ENCODE measurements around the gene LY6G5B.

The LY6G5B gene

GRCh38 chr6:31669676-31670075, at the start of gene LY6G5B:
Gene LY6G5B (plus strand): TSS chr6:31669976. CDS start chr6:31670951, 975 bp downstream.
- no peak for DNase-seq (ENCODE audit: extremely low read depth, low read depth)
- TF ChIP-seq CTCF (IDR thresholded peaks at IDR 0.05; ENCODE audit: low read depth, low read length, missing control alignments), result no peak
- no peak within 1 kb of the TSS for H3K4me3 ChIP-seq (replicated peaks; ENCODE audit: low read depth, low read length)

- TF ChIP-seq CTCF (IDR thresholded peaks at IDR 0.05; ENCODE audit: low read depth, low read length, missing control alignments), result no peak
- no peak for DNase-seq (ENCODE audit: extremely low read depth, low read depth)
- H3K4me3 ChIP-seq (replicated peaks; ENCODE audit: low read depth, low read length), result peak within 1 kb of the TSS; percentile 54
Measured at GRCh38 chr6:31620586-31621319, 49.0 kb upstream of the LY6G5B start, which contains the start of gene PRRC2A. Gene PRRC2A (plus strand): TSS chr6:31620715. CDS start chr6:31622790, 2,075 bp downstream.

DNA sequence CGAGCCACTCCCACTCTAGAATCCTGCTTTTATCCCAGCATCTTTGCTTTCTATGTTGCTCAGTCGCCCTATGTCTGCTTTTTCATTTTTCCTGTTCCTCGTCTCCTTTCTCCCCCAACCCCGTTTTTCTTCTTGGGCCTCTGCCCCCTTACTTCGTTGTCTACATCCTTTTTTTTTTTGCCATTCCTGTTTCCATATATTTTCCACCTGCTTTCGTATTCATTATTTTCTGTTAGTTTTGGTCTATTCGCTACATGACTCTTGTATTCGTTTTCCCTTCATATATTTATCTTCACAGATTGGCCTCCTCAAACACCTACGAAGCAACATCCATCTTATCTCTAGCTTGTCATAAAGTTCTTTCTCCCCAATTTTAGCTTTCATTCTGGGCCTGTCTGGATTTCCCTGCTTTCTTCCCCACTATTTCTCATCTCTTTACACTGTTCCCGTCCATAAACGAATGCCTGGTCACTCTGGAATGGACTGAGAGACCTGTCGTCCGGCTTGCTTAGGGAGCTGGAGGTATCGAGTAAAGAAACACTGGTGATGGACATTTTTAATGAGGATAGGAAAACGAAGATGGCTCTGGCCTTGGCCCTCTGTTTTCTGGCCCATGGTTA, 48.3 kb upstream of the LY6G5B start:
- H3K4me3 ChIP-seq (replicated peaks; ENCODE audit: low read depth, low read length), result peak overlapping the region; percentile 54
- DNase-seq (ENCODE audit: extremely low read depth, low read depth), result no peak
- TF ChIP-seq CTCF (IDR thresholded peaks at IDR 0.05; ENCODE audit: low read depth, low read length, missing control alignments), result no peak

GRCh38 chr6:31621991-31622390, 47.8 kb upstream of the LY6G5B start:
- no peak for DNase-seq (ENCODE audit: extremely low read depth, low read depth)
- no peak for TF ChIP-seq CTCF (IDR thresholded peaks at IDR 0.05; ENCODE audit: low read depth, low read length, missing control alignments)
- peak overlapping the region; percentile 54 for H3K4me3 ChIP-seq (replicated peaks; ENCODE audit: low read depth, low read length)

DNA sequence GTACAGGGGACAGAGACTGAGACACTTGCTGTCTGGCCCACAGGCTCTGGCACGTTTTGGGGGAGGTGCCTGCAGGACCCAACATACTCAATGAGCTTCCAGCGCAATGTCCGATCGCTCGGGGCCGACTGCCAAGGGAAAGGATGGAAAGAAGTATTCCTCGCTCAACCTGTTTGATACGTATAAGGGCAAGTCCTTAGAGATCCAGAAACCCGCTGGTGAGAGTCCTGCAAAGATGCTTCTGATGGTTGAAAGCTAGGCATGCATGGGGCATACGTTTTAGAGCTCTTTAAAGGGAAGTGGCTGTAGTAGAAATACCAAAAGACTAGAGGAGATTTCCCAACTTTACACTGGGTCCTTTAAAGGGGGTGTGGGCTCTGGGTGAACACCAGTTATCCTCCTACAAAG, 47.1 kb upstream of the LY6G5B start:
- H3K4me3 ChIP-seq (replicated peaks; ENCODE audit: low read depth, low read length), result peak overlapping the region; percentile 54
- DNase-seq (ENCODE audit: extremely low read depth, low read depth), result no peak
- no peak for TF ChIP-seq CTCF (IDR thresholded peaks at IDR 0.05; ENCODE audit: low read depth, low read length, missing control alignments)

- no peak for TF ChIP-seq CTCF (IDR thresholded peaks at IDR 0.05; ENCODE audit: low read depth, low read length, missing control alignments)
- no peak overlapping the region for H3K4me3 ChIP-seq (replicated peaks; ENCODE audit: low read depth, low read length)
- no peak for DNase-seq (ENCODE audit: extremely low read depth, low read depth)
Measured at GRCh38 chr6:31624070-31624469, 45.7 kb upstream of the LY6G5B start.
